ENCODE results near the gene SH3RF1.

SH3RF1 gene

DNA sequence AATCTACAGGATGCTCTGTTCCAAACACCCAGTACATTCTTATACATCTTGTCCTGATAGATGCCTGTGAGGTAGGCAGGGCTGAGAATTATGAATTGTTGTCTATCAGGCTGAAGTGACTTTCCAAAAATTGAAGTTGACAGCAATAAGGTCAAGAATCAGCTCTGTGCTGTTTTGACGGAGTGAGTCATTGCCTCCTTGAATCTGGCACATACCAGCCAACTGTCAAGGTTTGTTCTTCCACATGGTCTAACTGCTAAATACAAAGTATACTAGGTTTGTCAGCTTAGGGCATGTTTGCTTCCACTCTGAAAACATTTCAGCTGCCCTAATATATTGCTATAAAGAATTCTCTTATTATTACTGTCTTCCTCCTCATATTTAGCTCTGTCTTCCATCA lies 32.3 kb downstream of the SH3RF1 start:
- Histone ChIP-seq H4K20me1 (ENCODE audit: insufficient read depth, low read length) (no peaks in the 10 kb centered on the region; the same call in 1 of the 2 replicates), H3K79me2 (ENCODE audit: insufficient read depth, low read length) (no peaks in the 10 kb centered on the region), H3K36me3 (ENCODE audit: insufficient read depth, low read length) (no peaks in the 10 kb centered on the region), H2AFZ (ENCODE audit: low read depth, low read length) (no peak overlapping the region), H3K9me3 (ENCODE audit: insufficient read depth, low read length, severe bottlenecking) (no peaks in the 10 kb centered on the region), H3K27me3 (ENCODE audit: insufficient read depth, low read length, poor library complexity) (no peaks in the 10 kb centered on the region), H3K27ac (ENCODE audit: low read length) (no peak overlapping the region), H3K9ac (ENCODE audit: low read depth, low read length) (no peak overlapping the region), H3K4me3 (ENCODE audit: low read depth in 1 of 2, low read length in 2 of 2) (no peak overlapping the region), H3K4me1 (ENCODE audit: insufficient read depth, low read length) (no peaks in the 10 kb centered on the region), H3K4me2 (ENCODE audit: insufficient read depth, low read length) (no peak overlapping the region)
- DNase-seq (no peak), ATAC-seq (ENCODE audit: insufficient read depth, low read depth) (no peak)
- TF ChIP-seq, protein P1, sequence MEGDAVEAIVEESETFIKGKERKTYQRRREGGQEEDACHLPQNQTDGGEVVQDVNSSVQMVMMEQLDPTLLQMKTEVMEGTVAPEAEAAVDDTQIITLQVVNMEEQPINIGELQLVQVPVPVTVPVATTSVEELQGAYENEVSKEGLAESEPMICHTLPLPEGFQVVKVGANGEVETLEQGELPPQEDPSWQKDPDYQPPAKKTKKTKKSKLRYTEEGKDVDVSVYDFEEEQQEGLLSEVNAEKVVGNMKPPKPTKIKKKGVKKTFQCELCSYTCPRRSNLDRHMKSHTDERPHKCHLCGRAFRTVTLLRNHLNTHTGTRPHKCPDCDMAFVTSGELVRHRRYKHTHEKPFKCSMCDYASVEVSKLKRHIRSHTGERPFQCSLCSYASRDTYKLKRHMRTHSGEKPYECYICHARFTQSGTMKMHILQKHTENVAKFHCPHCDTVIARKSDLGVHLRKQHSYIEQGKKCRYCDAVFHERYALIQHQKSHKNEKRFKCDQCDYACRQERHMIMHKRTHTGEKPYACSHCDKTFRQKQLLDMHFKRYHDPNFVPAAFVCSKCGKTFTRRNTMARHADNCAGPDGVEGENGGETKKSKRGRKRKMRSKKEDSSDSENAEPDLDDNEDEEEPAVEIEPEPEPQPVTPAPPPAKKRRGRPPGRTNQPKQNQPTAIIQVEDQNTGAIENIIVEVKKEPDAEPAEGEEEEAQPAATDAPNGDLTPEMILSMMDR (IDR thresholded peaks at IDR 0.05; ENCODE audit: borderline replicate concordance, extremely low read depth, low read length, poor library complexity, severe bottlenecking): no peak
- no peak for TF ChIP-seq EZH2 (IDR thresholded peaks at IDR 0.05; ENCODE audit: borderline replicate concordance, low read depth, low read length, severe bottlenecking)

DNA sequence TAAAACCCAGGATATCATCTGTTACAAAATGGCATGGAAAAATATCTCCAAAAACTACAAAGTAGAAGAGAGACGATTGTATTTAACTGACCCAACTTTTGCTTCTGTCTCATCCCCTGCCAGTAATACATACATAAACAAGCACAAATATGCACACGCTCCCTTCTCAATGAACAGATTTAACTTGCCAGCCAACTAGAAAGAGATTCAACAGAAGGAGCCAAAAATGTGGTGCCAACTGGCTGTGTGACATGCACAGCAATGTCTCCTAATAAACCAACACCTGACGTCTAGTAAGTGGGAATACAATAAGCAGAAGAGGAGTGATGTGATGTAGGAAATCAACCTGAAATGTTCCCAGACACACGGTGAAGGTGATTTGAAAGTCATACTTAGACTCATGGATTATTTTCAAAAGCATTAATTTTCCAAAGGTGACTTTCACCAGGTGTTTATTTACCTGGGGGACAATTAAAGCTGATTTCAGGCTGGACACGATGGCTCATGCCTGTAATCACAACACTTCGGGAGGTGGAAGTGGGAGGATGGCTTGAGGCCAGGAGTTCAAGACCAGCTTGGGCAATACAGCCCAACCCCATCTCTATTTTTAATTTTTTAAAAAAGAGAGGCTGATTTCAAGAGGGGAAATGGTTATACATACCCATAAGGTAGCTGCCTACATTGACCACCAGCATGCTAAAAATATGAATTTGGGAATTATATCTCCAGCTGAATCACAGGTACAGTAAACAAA lies 33.7 kb downstream of the SH3RF1 start:
- no peak for ATAC-seq (ENCODE audit: insufficient read depth, low read depth)
- Histone ChIP-seq H2AFZ (ENCODE audit: low read depth, low read length) (no peak overlapping the region), H3K79me2 (ENCODE audit: insufficient read depth, low read length) (no peaks in the 10 kb centered on the region), H4K20me1 (ENCODE audit: insufficient read depth, low read length) (no peaks in the 10 kb centered on the region), H3K36me3 (ENCODE audit: insufficient read depth, low read length) (no peaks in the 10 kb centered on the region), H3K27ac (ENCODE audit: low read length) (no peak overlapping the region), H3K4me1 (ENCODE audit: insufficient read depth, low read length) (no peaks in the 10 kb centered on the region), H3K27me3 (ENCODE audit: insufficient read depth, low read length, poor library complexity) (no peaks in the 10 kb centered on the region), H3K4me2 (ENCODE audit: insufficient read depth, low read length) (no peak overlapping the region), H3K9me3 (ENCODE audit: insufficient read depth, low read length, severe bottlenecking) (no peaks in the 10 kb centered on the region), H3K4me3 (ENCODE audit: low read depth in 1 of 2, low read length in 2 of 2) (no peak overlapping the region), H3K9ac (ENCODE audit: low read depth, low read length) (no peak overlapping the region)
- no peak for DNase-seq
- TF ChIP-seq EZH2 (IDR thresholded peaks at IDR 0.05; ENCODE audit: borderline replicate concordance, low read depth, low read length, severe bottlenecking): no peak
- TF ChIP-seq, protein P1 (IDR thresholded peaks at IDR 0.05; ENCODE audit: borderline replicate concordance, extremely low read depth, low read length, poor library complexity, severe bottlenecking): no peak

DNA sequence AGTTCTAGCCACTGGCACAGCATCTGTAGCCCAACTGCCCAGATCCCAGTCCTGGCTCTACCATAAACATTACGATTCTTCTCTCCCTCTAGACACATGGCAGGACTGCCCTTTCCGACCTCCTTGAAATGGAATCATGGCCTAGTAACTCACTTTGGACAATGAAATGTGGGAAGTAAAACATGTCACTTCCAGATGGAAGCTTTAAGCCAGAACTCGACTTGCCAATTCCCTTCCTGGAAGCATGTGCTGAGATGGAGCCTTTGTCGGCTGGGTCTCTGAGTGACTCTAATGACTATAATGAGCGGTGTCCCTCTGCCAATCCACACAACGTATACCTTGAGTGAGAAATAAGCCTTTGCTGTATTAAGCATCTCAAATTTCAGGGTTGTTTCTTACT lies 34.7 kb downstream of the SH3RF1 start:
- Histone ChIP-seq H2AFZ (ENCODE audit: low read depth, low read length) (no peak overlapping the region), H3K27me3 (ENCODE audit: insufficient read depth, low read length, poor library complexity) (no peaks in the 10 kb centered on the region), H3K9ac (ENCODE audit: low read depth, low read length) (no peak overlapping the region), H3K27ac (ENCODE audit: low read length) (no peak overlapping the region), H3K9me3 (ENCODE audit: insufficient read depth, low read length, severe bottlenecking) (no peaks in the 10 kb centered on the region), H3K79me2 (ENCODE audit: insufficient read depth, low read length) (no peaks in the 10 kb centered on the region), H3K4me1 (ENCODE audit: insufficient read depth, low read length) (no peaks in the 10 kb centered on the region), H3K36me3 (ENCODE audit: insufficient read depth, low read length) (no peaks in the 10 kb centered on the region), H4K20me1 (ENCODE audit: insufficient read depth, low read length) (no peaks in the 10 kb centered on the region), H3K4me3 (ENCODE audit: low read depth in 1 of 2, low read length in 2 of 2) (no peak overlapping the region), H3K4me2 (ENCODE audit: insufficient read depth, low read length) (no peak overlapping the region)
- DNase-seq (no peak), ATAC-seq (ENCODE audit: insufficient read depth, low read depth) (no peak)
- no peak for TF ChIP-seq EZH2 (IDR thresholded peaks at IDR 0.05; ENCODE audit: borderline replicate concordance, low read depth, low read length, severe bottlenecking)
- TF ChIP-seq, protein P1 (IDR thresholded peaks at IDR 0.05; ENCODE audit: borderline replicate concordance, extremely low read depth, low read length, poor library complexity, severe bottlenecking): no peak

All from DND-41 (cell line).